HL-60 (cell line): Measurements from ENCODE around the gene SYNGR1.
"Not testable (repeated sequence)": the region's sequence is repeated elsewhere in the genome, so short reads cannot be mapped to it uniquely, and the experiment has no call there.

ENCODE experiments used
- DNase-seq, 2 experiments: peaks; one replicate each; pipeline ENCODE4 v3.0.0-alpha.2; 2010 to 2020; ENCODE audit warnings: low read depth in 1 of 2, low spot score in 1 of 2
- H3K27ac ChIP-seq: fragments of 250-450 bp; sonication (Bioruptor Pico); replicated peaks from 2 replicates; pipeline ENCODE4 v1.5.1; 2020; ENCODE audit warnings: mild to moderate bottlenecking, moderate library complexity
- H3K27me3 ChIP-seq: fragments of 250-450 bp; sonication (Bioruptor Pico); 2 replicates; pipeline ENCODE4 v1.5.1; 2021; ENCODE audit warnings: mild to moderate bottlenecking, moderate library complexity; ENCODE audit not compliant: insufficient read depth, poor library complexity, severe bottlenecking
- H3K4me3 ChIP-seq: replicated peaks from 2 replicates; pipeline ENCODE4 v1.5.1; 2011; ENCODE audit warnings: mild to moderate bottlenecking, control low read depth, low read length; ENCODE audit not compliant: insufficient read depth
- CTCF ChIP-seq: IDR thresholded peaks from one replicate; pipeline ENCODE4 v1.5.1; 2011; ENCODE audit warnings: low read length, control low read depth, inconsistent platforms; ENCODE audit not compliant: insufficient read depth
- GABPA ChIP-seq: IDR thresholded peaks from 2 replicates; pipeline ENCODE4 v1.6.1; 2012; ENCODE audit warnings: low read depth
- POLR2AphosphoS5 ChIP-seq: IDR thresholded peaks from 2 replicates; pipeline ENCODE4 v1.6.1; 2012; ENCODE audit warnings: low read depth
- SPI1 ChIP-seq: IDR thresholded peaks from 2 replicates; pipeline ENCODE4 v1.6.1; 2012; ENCODE audit warnings: low read depth, mild to moderate bottlenecking, borderline replicate concordance
- TF ChIP-seq, protein P1 (sequence below): IDR thresholded peaks from 2 replicates; pipeline ENCODE4 v1.6.1; 2012; ENCODE audit warnings: low read depth; ENCODE audit not compliant: insufficient replicate concordance

SYNGR1 gene

GRCh38 chr22:39352306-39352891 is 2.6 kb downstream of the SYNGR1 start:
- TF ChIP-seq CTCF (no peak), SPI1 (no peak), POLR2AphosphoS5 (no peak), GABPA (no peak)
- TF ChIP-seq, protein P1, sequence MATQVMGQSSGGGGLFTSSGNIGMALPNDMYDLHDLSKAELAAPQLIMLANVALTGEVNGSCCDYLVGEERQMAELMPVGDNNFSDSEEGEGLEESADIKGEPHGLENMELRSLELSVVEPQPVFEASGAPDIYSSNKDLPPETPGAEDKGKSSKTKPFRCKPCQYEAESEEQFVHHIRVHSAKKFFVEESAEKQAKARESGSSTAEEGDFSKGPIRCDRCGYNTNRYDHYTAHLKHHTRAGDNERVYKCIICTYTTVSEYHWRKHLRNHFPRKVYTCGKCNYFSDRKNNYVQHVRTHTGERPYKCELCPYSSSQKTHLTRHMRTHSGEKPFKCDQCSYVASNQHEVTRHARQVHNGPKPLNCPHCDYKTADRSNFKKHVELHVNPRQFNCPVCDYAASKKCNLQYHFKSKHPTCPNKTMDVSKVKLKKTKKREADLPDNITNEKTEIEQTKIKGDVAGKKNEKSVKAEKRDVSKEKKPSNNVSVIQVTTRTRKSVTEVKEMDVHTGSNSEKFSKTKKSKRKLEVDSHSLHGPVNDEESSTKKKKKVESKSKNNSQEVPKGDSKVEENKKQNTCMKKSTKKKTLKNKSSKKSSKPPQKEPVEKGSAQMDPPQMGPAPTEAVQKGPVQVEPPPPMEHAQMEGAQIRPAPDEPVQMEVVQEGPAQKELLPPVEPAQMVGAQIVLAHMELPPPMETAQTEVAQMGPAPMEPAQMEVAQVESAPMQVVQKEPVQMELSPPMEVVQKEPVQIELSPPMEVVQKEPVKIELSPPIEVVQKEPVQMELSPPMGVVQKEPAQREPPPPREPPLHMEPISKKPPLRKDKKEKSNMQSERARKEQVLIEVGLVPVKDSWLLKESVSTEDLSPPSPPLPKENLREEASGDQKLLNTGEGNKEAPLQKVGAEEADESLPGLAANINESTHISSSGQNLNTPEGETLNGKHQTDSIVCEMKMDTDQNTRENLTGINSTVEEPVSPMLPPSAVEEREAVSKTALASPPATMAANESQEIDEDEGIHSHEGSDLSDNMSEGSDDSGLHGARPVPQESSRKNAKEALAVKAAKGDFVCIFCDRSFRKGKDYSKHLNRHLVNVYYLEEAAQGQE, result no peak
- no peak overlapping the region for H3K4me3 ChIP-seq
- peak overlapping the region; percentile 79 for H3K27ac ChIP-seq
- DNase-seq, result no peak
- no peaks in the 10 kb centered on the region for H3K27me3 ChIP-seq

DNA sequence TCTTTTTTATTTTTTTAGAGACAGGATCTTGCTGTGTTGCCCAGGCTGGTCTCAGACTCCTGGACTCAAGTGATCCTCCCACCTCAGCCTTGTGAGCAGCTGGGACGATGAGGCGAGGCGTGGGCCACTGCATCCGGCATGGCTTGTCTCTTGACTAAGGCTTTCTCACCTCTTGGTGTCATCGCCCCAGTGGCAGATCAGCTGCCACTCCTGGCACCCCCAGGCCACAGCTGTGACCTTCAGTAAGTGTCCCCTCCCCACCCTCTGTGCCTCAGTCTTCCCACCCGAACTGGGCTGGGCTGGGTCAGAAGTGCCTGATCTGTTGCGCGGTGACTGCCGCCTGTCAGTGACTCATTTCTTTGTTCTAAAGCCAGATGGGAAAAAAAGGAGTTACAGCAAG is 3.6 kb downstream of the SYNGR1 start:
- Histone ChIP-seq H3K4me3 (no peak overlapping the region), H3K27me3 (no peaks in the 10 kb centered on the region), H3K27ac (no peak overlapping the region)
- TF ChIP-seq GABPA, result no peak
- TF ChIP-seq SPI1, result no peak
- TF ChIP-seq POLR2AphosphoS5, result no peak
- TF ChIP-seq CTCF, result no peak
- TF ChIP-seq, protein P1, result no peak
- no peak for DNase-seq

GRCh38 chr22:39355080-39355479 is 5.3 kb downstream of the SYNGR1 start:
- DNase-seq, result no peak
- Histone ChIP-seq H3K27me3 (no peaks in the 10 kb centered on the region), H3K27ac (no peak overlapping the region), H3K4me3 (no peak overlapping the region)
- TF ChIP-seq SPI1, result no peak
- TF ChIP-seq CTCF, result no peak
- TF ChIP-seq GABPA, result no peak
- TF ChIP-seq, protein P1, result no peak
- no peak for TF ChIP-seq POLR2AphosphoS5

DNA sequence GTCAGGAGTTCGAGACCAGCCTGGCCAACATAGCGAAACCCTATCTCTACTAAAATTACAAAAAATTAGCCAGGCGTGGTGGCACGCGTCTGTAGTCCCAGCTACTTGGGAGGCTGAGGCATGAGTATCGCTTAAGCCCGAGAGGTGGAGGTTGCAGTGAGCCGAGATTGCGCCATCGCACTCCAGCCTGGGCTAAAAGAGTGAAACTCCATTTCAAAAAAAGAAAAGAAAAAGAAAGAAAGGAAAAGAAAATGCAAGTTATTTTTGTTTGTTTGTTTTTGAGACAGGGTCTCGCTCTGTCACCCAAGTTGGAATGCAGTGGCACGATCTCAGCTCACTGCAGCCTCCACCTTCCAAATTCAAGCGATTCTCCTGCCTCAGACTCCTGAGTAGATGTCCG is 6.0 kb downstream of the SYNGR1 start:
- H3K27me3 ChIP-seq, DNase-seq, H3K4me3 ChIP-seq, H3K27ac ChIP-seq: not testable (repeated sequence)
